DMS114 treated with DMSO at 0.1 percent for 48 hours (cell line): ENCODE results near the gene CHMP3.
"Not testable (repeated sequence)": the region's sequence is repeated elsewhere in the genome, so short reads cannot be mapped to it uniquely, and the experiment has no call there.

ENCODE experiments used
- DNase-seq: peaks from one replicate; lab custom pipeline; 2025; ENCODE audit not compliant: unreplicated experiment; lab: John Stamatoyannopoulos, UW

CHMP3 gene

GRCh38 chr2:86512892-86513291 lies 50.4 kb downstream of the CHMP3 start:
- DNase-seq, result no peak

GRCh38 chr2:86512034-86512433 lies 51.2 kb downstream of the CHMP3 start:
- DNase-seq, result no peak

GRCh38 chr2:86510436-86510933 lies 52.8 kb downstream of the CHMP3 start:
- no peak for DNase-seq

GRCh38 chr2:86507600-86507999 lies 55.6 kb downstream of the CHMP3 start:
- DNase-seq, result no peak

- no peak for DNase-seq
Observed at GRCh38 chr2:86500325-86501083, 62.7 kb downstream of the CHMP3 start.

GRCh38 chr2:86499326-86499725 lies 63.9 kb downstream of the CHMP3 start:
- DNase-seq, result no peak

- DNase-seq, result no peak
Observed at GRCh38 chr2:86498468-86499260, 64.6 kb downstream of the CHMP3 start.

- DNase-seq, result not testable (repeated sequence)
Observed at GRCh38 chr2:86496391-86496790, 66.9 kb downstream of the CHMP3 start.

- DNase-seq, result no peak
Observed at GRCh38 chr2:86492048-86492453, 71.2 kb downstream of the CHMP3 start.

GRCh38 chr2:86491088-86491487 lies 72.2 kb downstream of the CHMP3 start:
- DNase-seq, result no peak

- DNase-seq, result no peak
Observed at GRCh38 chr2:86490245-86490644, 73.0 kb downstream of the CHMP3 start.

- DNase-seq, result no peak
Observed at GRCh38 chr2:86489542-86489941, 73.7 kb downstream of the CHMP3 start.

- no peak for DNase-seq
Observed at GRCh38 chr2:86488561-86489250, 74.5 kb downstream of the CHMP3 start.

GRCh38 chr2:86487062-86487461 lies 76.2 kb downstream of the CHMP3 start:
- no peak for DNase-seq

GRCh38 chr2:86485802-86486201 lies 77.4 kb downstream of the CHMP3 start:
- no peak for DNase-seq

GRCh38 chr2:86485103-86485502 lies 78.1 kb downstream of the CHMP3 start:
- no peak for DNase-seq

- no peak for DNase-seq
Observed at GRCh38 chr2:86484385-86484784, 78.9 kb downstream of the CHMP3 start.

GRCh38 chr2:86482034-86482433 lies 81.2 kb downstream of the CHMP3 start:
- DNase-seq, result no peak

- no peak for DNase-seq
Observed at GRCh38 chr2:86480105-86480504, 83.1 kb downstream of the CHMP3 start.

- DNase-seq, result no peak
Observed at GRCh38 chr2:86477349-86477748, 85.9 kb downstream of the CHMP3 start.

GRCh38 chr2:86476918-86477317 lies 86.3 kb downstream of the CHMP3 start:
- no peak for DNase-seq

GRCh38 chr2:86476092-86476491 lies 87.2 kb downstream of the CHMP3 start:
- no peak for DNase-seq
